Measurements from ENCODE around the gene IL1RAPL2.

GRCh38 chrX:104568304-104568915 lies 2.4 kb downstream of the IL1RAPL2 start:
- TF ChIP-seq CTCF (IDR thresholded peaks at IDR 0.05) = no peak
- no peak for TF ChIP-seq EZH2 (IDR thresholded peaks at IDR 0.05; ENCODE audit: borderline replicate concordance, insufficient read depth, low read depth, low read length, poor library complexity, severe bottlenecking)

All from B cell (primary cell).